Fibroblast of lung (primary cell): ENCODE data around the gene BCL11A.

ENCODE experiments used
- EZH2 ChIP-seq: IDR thresholded peaks from 2 replicates; pipeline ENCODE4 v1.5.1; 2012; ENCODE audit warnings: low read length, control low read depth, mild to moderate bottlenecking; ENCODE audit errors: missing control alignments
- TF ChIP-seq, protein P1 (sequence below), 2 donors: IDR thresholded peaks in 1 of 2; conservative IDR thresholded peaks in 1 of 2; 1 replicate in 1 of 2; 2 replicates in 1 of 2; pipeline ENCODE4 v1.5.1; 2011 to 2012; ENCODE audit warnings: low read length in 2 of 2, control low read depth in 1 of 2, inconsistent platforms in 1 of 2, low read depth in 1 of 2, mild to moderate bottlenecking in 1 of 2

GRCh38 chr2:60586081-60586480 is 32.6 kb upstream of the BCL11A start:
- TF ChIP-seq, protein P1, sequence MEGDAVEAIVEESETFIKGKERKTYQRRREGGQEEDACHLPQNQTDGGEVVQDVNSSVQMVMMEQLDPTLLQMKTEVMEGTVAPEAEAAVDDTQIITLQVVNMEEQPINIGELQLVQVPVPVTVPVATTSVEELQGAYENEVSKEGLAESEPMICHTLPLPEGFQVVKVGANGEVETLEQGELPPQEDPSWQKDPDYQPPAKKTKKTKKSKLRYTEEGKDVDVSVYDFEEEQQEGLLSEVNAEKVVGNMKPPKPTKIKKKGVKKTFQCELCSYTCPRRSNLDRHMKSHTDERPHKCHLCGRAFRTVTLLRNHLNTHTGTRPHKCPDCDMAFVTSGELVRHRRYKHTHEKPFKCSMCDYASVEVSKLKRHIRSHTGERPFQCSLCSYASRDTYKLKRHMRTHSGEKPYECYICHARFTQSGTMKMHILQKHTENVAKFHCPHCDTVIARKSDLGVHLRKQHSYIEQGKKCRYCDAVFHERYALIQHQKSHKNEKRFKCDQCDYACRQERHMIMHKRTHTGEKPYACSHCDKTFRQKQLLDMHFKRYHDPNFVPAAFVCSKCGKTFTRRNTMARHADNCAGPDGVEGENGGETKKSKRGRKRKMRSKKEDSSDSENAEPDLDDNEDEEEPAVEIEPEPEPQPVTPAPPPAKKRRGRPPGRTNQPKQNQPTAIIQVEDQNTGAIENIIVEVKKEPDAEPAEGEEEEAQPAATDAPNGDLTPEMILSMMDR (conservative IDR thresholded peaks at IDR 0.05 in 1 of 2, IDR thresholded peaks at IDR 0.05 in 1 of 2; ENCODE audit: low read depth in 1 of 2, low read length in 2 of 2) = no peak
- no peak for TF ChIP-seq EZH2
